ENCODE results near the gene SCFD2. TPM values are rescaled to one million over a fixed set of nuclear protein-coding genes. Genes with fewer than 3 reads are reported as not detected.
"Not testable (repeated sequence)": the region's sequence is repeated elsewhere in the genome, so short reads cannot be mapped to it uniquely, and the experiment has no call there.

The SCFD2 gene
- total RNA-seq, 1 donor from 2014 or later = 31.3 TPM

- intact Hi-C loops (cut with micrococcal nuclease) = no loop called here
Observed at GRCh38 chr4:53150631-53151488, 215.0 kb downstream of the SCFD2 start.

GRCh38 chr4:53147711-53148110, 218.2 kb downstream of the SCFD2 start:
- intact Hi-C loops (cut with micrococcal nuclease) = no loop called here

DNA sequence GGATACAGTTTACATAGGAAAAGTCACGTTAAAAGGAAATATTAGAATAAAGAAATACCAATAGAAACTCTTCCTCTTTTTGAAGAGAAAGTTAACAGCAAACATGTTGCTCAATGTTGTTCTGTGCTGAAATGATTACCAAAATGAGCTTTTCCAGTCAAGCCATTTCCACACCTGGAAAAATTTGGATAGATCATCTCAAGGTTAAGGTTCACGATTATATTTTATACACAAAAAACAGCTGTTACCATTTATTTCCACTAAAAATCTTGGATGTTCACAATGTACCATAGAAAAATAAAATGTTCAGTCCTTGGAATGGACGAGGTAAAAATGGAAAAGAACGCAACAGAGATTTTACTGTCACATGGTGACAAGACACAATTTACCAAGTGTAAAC, 218.7 kb downstream of the SCFD2 start:
- intact Hi-C loops (cut with micrococcal nuclease) = no loop called here

DNA sequence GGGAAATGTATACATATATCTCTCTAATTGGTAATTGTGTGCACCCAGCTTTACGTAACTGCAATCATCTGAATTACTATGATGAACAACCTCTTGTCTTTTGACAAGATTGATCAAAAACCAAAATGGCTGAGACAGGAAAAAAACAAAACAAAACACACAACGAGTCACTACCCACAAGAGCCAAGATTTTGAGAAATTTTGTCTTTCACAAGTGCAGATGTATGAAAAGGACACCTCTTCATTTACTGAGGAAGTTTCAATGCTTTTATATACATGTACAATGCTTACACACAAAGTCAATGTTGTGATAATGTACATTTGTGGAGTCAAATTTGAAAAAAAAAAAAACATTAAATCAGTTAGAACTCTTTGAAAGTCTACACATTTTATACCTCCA, 224.6 kb downstream of the SCFD2 start:
- intact Hi-C loops (cut with micrococcal nuclease) = no loop called here

DNA sequence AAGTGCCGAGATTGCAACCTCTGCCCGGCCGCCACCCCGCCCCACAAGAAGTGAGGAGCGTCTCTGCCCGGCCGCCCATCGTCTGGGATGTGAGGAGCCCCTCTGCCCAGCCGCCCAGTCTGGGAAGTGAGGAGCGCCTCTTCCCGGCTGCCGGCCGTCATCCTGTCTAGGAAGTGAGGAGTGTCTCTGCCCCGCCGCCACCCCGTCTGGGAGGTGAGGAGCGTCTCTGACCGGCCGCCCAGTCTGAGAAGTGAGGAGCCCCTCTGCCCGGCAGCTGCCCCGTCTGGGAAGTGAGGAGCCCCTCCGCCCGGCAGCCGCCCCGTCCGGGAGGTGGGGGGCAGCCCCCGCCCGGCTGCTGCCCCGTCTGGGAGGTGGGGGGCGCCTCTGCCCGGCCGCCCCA, 226.6 kb downstream of the SCFD2 start:
- intact Hi-C loops (cut with micrococcal nuclease) = not testable (repeated sequence)

DNA sequence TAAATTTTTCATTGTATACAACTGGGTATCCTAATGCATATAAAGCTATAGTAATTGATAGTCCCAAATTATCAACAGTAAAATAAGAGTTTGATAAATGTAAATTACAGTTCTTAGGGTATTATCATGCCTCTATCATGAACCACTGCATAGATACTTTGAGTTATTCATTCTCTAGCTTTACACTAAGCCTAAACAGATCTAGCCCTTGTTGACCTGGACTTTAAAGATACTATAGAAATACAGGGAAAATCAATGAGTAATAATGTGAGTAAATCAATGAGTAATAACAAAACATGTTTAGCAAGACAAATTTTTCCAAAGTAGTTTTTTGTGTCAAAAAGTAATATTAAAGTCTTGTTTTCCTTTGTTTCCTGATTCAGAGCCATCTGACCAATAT, 228.4 kb downstream of the SCFD2 start:
- intact Hi-C loops (cut with micrococcal nuclease) = no loop called here

GRCh38 chr4:53136954-53137353, 228.9 kb downstream of the SCFD2 start:
- intact Hi-C loops (cut with micrococcal nuclease) = no loop called here

GRCh38 chr4:53132132-53132891, 233.5 kb downstream of the SCFD2 start:
- intact Hi-C loops (cut with micrococcal nuclease) = no loop called here

GRCh38 chr4:53131562-53131925, 234.3 kb downstream of the SCFD2 start:
- intact Hi-C loops (cut with micrococcal nuclease) = no loop called here

GRCh38 chr4:53130896-53131561, 234.8 kb downstream of the SCFD2 start:
- intact Hi-C loops (cut with micrococcal nuclease) = no loop called here

GRCh38 chr4:53128706-53129357, 237.0 kb downstream of the SCFD2 start:
- intact Hi-C loops (cut with micrococcal nuclease) = no loop called here

DNA sequence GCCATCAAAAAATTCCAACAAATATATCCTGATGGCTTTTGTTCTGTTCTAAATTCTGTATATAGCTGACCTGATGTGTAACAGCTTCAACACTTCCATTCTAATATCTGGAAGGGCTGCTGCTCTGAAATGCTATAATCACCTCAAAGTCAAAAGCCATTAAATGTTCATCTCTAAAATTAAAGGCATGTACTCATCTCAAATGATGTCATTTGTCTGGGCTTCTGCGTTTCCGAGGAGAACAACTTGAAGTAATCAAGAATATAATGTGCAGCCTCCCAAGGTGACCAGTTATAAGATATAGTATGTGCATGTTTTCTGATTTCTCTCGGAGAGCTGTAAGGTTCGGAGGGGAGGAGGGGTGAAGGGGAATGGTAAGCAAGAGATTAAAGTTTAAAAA, 237.6 kb downstream of the SCFD2 start:
- intact Hi-C loops (cut with micrococcal nuclease) = no loop called here

DNA sequence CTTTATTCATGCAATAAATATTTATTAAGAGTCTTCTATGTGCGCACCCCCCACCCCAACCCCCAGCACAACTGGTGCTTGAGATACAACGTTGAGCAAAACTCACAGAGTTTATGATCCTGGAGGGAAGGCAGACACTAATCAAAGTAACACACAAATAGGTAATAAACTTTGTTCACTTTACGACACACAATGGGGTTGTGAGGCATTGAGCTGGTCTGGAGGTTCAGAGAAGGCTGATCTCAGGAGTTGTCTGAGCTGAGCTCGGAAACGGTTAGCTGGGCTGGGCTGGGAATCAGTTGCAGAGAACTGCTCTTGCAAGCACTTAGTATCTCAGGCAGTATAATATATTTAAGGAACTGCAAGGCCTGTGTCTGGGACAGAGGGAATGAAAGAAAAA, 238.5 kb downstream of the SCFD2 start:
- intact Hi-C loops (cut with micrococcal nuclease) = no loop called here

- intact Hi-C loops (cut with micrococcal nuclease) = no loop called here
Observed at GRCh38 chr4:53126099-53126498, 239.8 kb downstream of the SCFD2 start.

- intact Hi-C loops (cut with micrococcal nuclease) = no loop called here
Observed at GRCh38 chr4:53123819-53124218, 242.0 kb downstream of the SCFD2 start.

- intact Hi-C loops (cut with micrococcal nuclease) = no loop called here
Observed at GRCh38 chr4:53123171-53123570, 242.7 kb downstream of the SCFD2 start.

DNA sequence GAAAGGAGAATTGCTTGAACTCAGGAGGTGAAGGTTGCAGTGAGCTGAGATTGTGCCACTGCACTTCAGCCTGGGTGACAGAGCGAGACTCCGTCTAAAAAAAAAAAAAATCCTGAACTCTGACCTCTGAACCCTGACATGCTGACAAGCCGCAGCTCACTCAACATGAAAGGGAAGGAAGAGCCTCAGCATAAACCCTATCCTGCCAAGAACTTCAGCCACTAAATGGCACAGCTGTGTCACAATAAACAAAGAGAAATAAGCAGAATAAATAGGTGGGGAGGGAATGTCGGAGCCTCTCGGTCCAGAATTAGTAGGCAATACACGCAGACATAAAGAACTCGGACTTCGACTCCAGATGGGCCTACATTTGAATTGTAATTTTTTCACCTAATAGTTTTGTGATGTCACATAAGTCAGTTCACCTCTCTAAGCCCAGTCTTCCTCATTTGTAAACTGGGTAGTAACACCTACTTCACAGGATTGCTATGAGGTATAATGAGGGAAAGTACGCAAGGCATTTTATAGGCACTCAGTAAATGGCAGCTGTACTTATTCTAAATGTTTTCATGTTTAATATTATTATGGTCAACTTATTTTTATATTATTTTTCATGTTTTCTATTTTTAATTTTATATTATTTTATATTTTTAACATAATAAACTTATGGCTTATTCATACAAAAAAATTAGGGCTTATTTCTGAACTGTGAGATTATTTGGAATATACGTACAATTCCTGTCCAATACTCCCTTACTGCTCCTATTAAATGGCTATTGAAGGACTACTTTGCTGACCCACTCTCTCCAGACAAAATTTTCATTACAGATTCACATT, 243.4 kb downstream of the SCFD2 start:
- intact Hi-C loops (cut with micrococcal nuclease) = no loop called here

- intact Hi-C loops (cut with micrococcal nuclease) = no loop called here
Observed at GRCh38 chr4:53121264-53121865, 244.5 kb downstream of the SCFD2 start.

DNA sequence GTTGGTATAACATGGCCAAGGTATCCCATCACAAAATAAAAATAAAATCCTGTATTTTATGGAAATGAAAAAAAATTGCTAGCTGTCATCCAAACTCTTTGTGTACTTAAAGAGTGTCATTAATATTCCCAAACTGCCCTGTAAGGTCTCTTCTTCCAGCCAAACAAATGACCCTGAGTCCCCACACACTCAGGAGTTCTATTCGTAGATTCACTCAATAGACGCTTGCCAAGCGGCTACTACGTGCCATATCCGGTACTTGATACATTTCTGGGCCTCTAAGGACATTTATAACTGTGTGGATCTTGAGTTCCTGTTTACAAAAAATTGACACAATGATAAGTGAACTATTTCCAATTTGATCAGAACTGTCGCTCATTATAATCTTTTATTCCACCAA, 245.1 kb downstream of the SCFD2 start:
- intact Hi-C loops (cut with micrococcal nuclease) = no loop called here

DNA sequence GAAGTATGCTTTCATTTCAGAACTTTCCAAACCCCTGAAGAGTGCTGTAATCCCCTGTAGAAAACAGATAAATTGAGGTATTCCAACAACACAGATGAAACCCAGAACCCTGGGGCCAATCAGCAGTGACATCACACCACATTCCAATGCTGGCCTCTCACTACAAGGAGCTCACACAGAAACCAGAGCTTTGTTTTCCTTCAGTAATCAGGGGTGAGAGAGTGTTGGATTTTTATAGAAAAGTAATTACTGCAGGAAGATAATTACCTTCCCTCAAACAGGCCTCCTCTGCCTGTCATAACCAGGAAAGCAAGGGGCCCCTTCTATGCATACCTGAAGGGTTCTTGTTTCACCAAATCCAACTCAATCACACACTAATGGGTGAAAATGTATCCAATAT, 246.2 kb downstream of the SCFD2 start:
- intact Hi-C loops (cut with micrococcal nuclease) = no loop called here
